MCF 10A (cell line): ENCODE data around the gene XRN1. TPM values are rescaled to one million over a fixed set of nuclear protein-coding genes. Genes with fewer than 3 reads are reported as not detected.

ENCODE experiments used
- Bru-seq: library from RNA; stranded (reverse); fragments of 400-500 nt; gene quantifications from one replicate; lab custom pipeline; 2021; lab: Mats Ljungman, UMichigan
- BruChase-seq, 2 experiments: library from RNA; stranded (reverse); fragments of 400-500 nt; gene quantifications; one replicate each; lab custom pipeline; 2021; lab: Mats Ljungman, UMichigan
- BruUV-seq: library from RNA; stranded (reverse); fragments of 400-500 nt; replicated peaks from 2 replicates; lab custom pipeline; 2021; lab: Mats Ljungman, UMichigan
- CTCF ChIA-PET: fragments of 300-600 bp; sonication (Branson Sonifier 250); formaldehyde crosslinking; extraction: SDS; loops from one replicate; lab custom pipeline; 2021; ENCODE audit warnings: antibody characterized with exemption, inconsistent platforms; lab: Yijun Ruan, JAX
- POLR2A ChIA-PET: fragments of 300-600, 350-650 bp; sonication (Branson Sonifier 250); formaldehyde crosslinking; extraction: SDS; loops from one replicate; lab custom pipeline; 2020; ENCODE audit warnings: antibody characterized with exemption, inconsistent platforms; lab: Yijun Ruan, JAX
- DNase-seq: peaks from one replicate; pipeline ENCODE4 v3.0.0-alpha.2; 2018; ENCODE audit not compliant: unreplicated experiment
- H3K27ac Mint-ChIP-seq: one replicate; pipeline ENCODE4 v1.8.0; 2022; ENCODE audit warnings: mild to moderate bottlenecking, low read depth, mixed read lengths; ENCODE audit not compliant: unreplicated experiment
- H3K27me3 Mint-ChIP-seq: one replicate; pipeline ENCODE4 v1.8.0; 2022; ENCODE audit warnings: mixed read lengths; ENCODE audit not compliant: insufficient read depth, unreplicated experiment
- H3K36me3 Mint-ChIP-seq: one replicate; pipeline ENCODE4 v1.8.0; 2022; ENCODE audit warnings: mild to moderate bottlenecking, moderate library complexity, mixed read lengths; ENCODE audit not compliant: insufficient read depth, unreplicated experiment
- H3K4me1 Mint-ChIP-seq: one replicate; pipeline ENCODE4 v1.8.0; 2022; ENCODE audit warnings: mixed read lengths; ENCODE audit not compliant: insufficient read depth, unreplicated experiment
- H3K4me3 Mint-ChIP-seq: one replicate; pipeline ENCODE4 v1.8.0; 2022; ENCODE audit warnings: mild to moderate bottlenecking, moderate library complexity, mixed read lengths; ENCODE audit not compliant: unreplicated experiment
- H3K9me3 Mint-ChIP-seq: one replicate; pipeline ENCODE4 v1.8.0; 2022; ENCODE audit warnings: mixed read lengths; ENCODE audit not compliant: unreplicated experiment
- CTCF ChIP-seq: fragments of 200-600 bp; IDR thresholded peaks from one replicate; pipeline ENCODE4 v1.8.0; 2022; ENCODE audit warnings: antibody characterized with exemption, mild to moderate bottlenecking; ENCODE audit not compliant: unreplicated experiment
- intact Hi-C: fragments of 100-400 bp; cut with micrococcal nuclease; formaldehyde crosslinking; loops from 2 replicates; pipeline ENCODE4 v1.14.1; 2022
- long read RNA-seq: library from polyadenylated mRNA; stranded (forward); transcript quantifications from one replicate; pipeline ENCODE4 v2.0.0, GENCODE V29; 2022
- total RNA-seq: library from RNA; stranded (reverse); gene quantifications from 2 replicates; pipeline ENCODE4 v1.2.3, GENCODE V29; 2022

XRN1 gene
- total RNA-seq = 21.7 and 35.1 TPM in 2 replicates
- Bru-seq, nascent RNA = percentile 81 among the genes with signal in this experiment
- percentile 85 among the genes with signal in this experiment for BruChase-seq, experiment 1, labeled RNA remaining after a 6-hour chase
- BruChase-seq, experiment 2, labeled RNA remaining after a 2-hour chase = percentile 81 among the genes with signal in this experiment
- long read RNA-seq, full-length matches to known transcripts = 3 of 9 reads
- long read RNA-seq, partial matches to known transcripts = 1 of 9 reads
- long read RNA-seq, other reads (novel, unspliced or antisense) = 5 of 9 reads

DNA sequence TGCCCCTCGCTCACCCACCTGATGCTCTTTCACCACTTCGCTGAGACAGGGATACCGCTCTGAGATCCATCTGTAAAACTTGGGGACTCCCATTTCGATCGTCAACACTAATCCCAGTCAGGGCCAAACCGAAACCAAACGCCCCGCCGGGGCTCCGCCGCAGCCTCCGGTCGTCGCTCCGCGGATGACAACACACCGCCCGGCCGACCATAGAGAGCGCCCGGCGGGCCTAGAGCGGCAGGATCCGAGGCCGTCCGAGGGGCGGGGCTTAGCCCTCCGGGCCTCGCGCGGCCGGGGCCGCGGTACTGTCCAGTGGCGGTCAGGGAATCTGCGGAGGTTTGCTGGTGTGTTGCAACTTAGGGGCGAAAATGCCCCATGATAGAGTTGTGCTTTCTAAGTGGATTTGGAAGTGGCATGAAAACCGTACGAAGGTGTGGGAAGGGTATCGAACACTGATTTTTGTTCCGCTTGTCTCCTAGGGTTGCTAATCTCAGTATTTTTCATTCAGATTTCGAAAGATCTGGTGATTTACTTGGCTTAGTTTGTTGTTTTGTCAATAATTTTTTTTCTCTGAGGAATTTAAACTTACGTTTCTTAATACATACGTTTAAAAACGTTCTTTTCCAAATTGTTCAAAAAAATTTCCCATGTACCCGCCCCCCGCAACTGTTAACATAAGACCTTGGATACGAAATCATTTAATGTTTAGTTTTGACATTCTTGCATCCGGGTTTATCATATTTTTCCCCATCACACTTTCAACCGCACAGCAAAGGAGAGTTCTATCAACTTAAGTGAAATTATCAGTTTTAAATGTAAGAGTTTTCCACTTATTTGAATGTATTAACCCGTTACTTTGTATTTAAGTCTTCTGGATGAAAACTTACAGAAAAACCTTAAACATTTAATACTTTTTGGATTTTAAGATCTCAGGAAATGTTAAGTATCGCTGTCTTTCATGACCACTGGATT, at the start of gene XRN1:
XRN1 (minus strand) TSS at position 186 of the 972 bp plus-strand sequence; CDS start at position 93, 93 bp downstream.
- H3K36me3 Mint-ChIP-seq = peaks cover 17% of the 10 kb centered on the region
- TSS peak; percentile 88 for BruUV-seq
- H3K27ac Mint-ChIP-seq = peak within 1 kb of the TSS; percentile 100
- peak within 1 kb of the TSS; percentile 97 for H3K4me3 Mint-ChIP-seq
- DNase-seq = peak; percentile 93
- H3K27me3 Mint-ChIP-seq = no peaks in the 10 kb centered on the region
- peaks cover 28% of the 10 kb centered on the region for H3K4me1 Mint-ChIP-seq
- intact Hi-C loops = no loop called here
- CTCF ChIA-PET = no interaction called here
- H3K9me3 Mint-ChIP-seq = no peaks in the 10 kb centered on the region
- POLR2A ChIA-PET = interaction anchor here (0.6 to 2.4 kb wide), 9 partner anchors 9 to 554 kb away, joined by 3 to 19 read pairs (median 5); partner anchors contain the start of genes ATR, TRPC1 and U2SURP
- TF ChIP-seq CTCF = no peak

GRCh38 chr3:142495103-142495502, 47.3 kb upstream of the XRN1 start:
- peaks cover 6% of the 10 kb centered on the region for H3K4me1 Mint-ChIP-seq
- H3K4me3 Mint-ChIP-seq = no peak overlapping the region
- intact Hi-C loops = no loop called here
- ChIA-PET CTCF (interaction anchor here (0.6 kb wide), 1 partner anchor 581 kb away, joined by 3 read pairs; no protein-coding TSS in a partner anchor), POLR2A (interaction anchor here (0.7 kb wide), 1 partner anchor 45 kb away, joined by 4 read pairs; no protein-coding TSS in a partner anchor)
- no peaks in the 10 kb centered on the region for H3K9me3 Mint-ChIP-seq
- peaks cover 80% of the 10 kb centered on the region for H3K36me3 Mint-ChIP-seq
- H3K27ac Mint-ChIP-seq = no peak overlapping the region
- no peaks in the 10 kb centered on the region for H3K27me3 Mint-ChIP-seq
- no peak for DNase-seq
- TF ChIP-seq CTCF = no peak
- no TSS peak for BruUV-seq

DNA sequence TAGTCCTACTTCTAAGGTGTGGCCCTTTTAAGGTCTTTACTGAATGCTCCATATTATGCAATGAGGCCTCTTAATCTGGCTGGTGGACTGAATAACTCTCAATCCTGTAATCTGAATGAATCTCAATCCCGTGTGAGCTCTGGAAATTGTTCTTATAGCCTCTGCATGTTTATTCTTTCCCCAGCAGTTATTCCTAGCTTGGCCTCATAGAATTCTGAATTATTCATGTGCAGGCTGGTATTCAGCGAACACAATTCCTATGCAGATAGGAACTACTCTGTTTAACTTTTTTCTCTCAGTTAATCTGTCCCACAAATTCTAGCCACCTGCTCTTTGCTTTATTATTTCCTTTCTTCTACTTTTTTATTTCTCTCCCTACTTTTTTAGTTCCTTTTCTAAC, 44.3 kb upstream of the XRN1 start:
- DNase-seq = no peak
- CTCF ChIA-PET = no interaction called here
- BruUV-seq = no TSS peak
- no peak overlapping the region for H3K27ac Mint-ChIP-seq
- no peaks in the 10 kb centered on the region for H3K9me3 Mint-ChIP-seq
- no peaks in the 10 kb centered on the region for H3K27me3 Mint-ChIP-seq
- no peak for TF ChIP-seq CTCF
- intact Hi-C loops = no loop called here
- POLR2A ChIA-PET = interaction anchor here (1.1 to 1.2 kb wide), 3 partner anchors 8 to 26 kb away, joined by 3 to 4 read pairs (median 4); no protein-coding TSS in a partner anchor
- H3K4me1 Mint-ChIP-seq = no peaks in the 10 kb centered on the region
- peaks cover 75% of the 10 kb centered on the region for H3K36me3 Mint-ChIP-seq
- no peak overlapping the region for H3K4me3 Mint-ChIP-seq
